PC-3 (cell line): ENCODE measurements around the gene PHLDA3. TPM values are rescaled to one million over a fixed set of nuclear protein-coding genes. Genes with fewer than 3 reads are reported as not detected.

Experiments used
- ATAC-seq: fragments of 200-7000 bp; cut with Tn5 transposase; 2 replicates; pipeline ENCODE4 v1.9.1; 2020; ENCODE audit warnings: mild to moderate bottlenecking, moderate library complexity
- BruUV-seq: library from RNA; stranded (reverse); fragments of 400-500 nt; replicated peaks from 2 replicates; lab custom pipeline; 2021; lab: Mats Ljungman, UMichigan
- CTCF ChIA-PET: fragments of 300-600 bp; sonication (Branson Sonifier 250); formaldehyde crosslinking; loops from one replicate; lab custom pipeline; 2022; ENCODE audit warnings: antibody characterized with exemption; lab: Charles Lee
- POLR2A ChIA-PET: fragments of 300-600 bp; sonication (Branson Sonifier 250); formaldehyde crosslinking; loops from one replicate; lab custom pipeline; 2022; ENCODE audit warnings: antibody characterized with exemption; ENCODE audit not compliant: unreplicated experiment; lab: Charles Lee
- DNase-seq: peaks from one replicate; pipeline ENCODE4 v3.0.0-alpha.2; 2015
- H2AFZ ChIP-seq: fragments of 300-600 bp; sonication (generic); 2 replicates; pipeline ENCODE4 v1.6.0; 2016; ENCODE audit warnings: antibody characterized with exemption, low read length
- H3F3A ChIP-seq: fragments of 300-600 bp; sonication (generic); one replicate; pipeline ENCODE4 v1.6.0; 2017; ENCODE audit warnings: antibody characterized with exemption, low read length, control low read depth, mild to moderate bottlenecking; ENCODE audit not compliant: unreplicated experiment
- H3K27ac ChIP-seq: fragments of 300-600 bp; sonication (generic); 2 replicates; pipeline ENCODE4 v1.5.1; 2016; ENCODE audit warnings: mild to moderate bottlenecking, low read length
- H3K27me3 ChIP-seq: fragments of 300-600 bp; sonication (generic); 2 replicates; pipeline ENCODE4 v1.6.1; 2016; ENCODE audit warnings: low read length, mixed read lengths
- H3K36me3 ChIP-seq: fragments of 300-600 bp; sonication (generic); 2 replicates; pipeline ENCODE4 v1.6.1; 2016; ENCODE audit warnings: low read depth, mixed run types, low read length, mixed read lengths
- H3K4me1 ChIP-seq: fragments of 300-600 bp; sonication (generic); 2 replicates; pipeline ENCODE4 v1.5.1; 2016; ENCODE audit warnings: low read length; ENCODE audit not compliant: insufficient read depth
- H3K4me2 ChIP-seq: fragments of 300-600 bp; sonication (generic); 2 replicates; pipeline ENCODE4 v1.6.0; 2016; ENCODE audit warnings: low read length
- H3K4me3 ChIP-seq: fragments of 300-600 bp; sonication (generic); 2 replicates; pipeline ENCODE4 v1.5.1; 2016; ENCODE audit warnings: mild to moderate bottlenecking, low read length, mixed read lengths
- H3K79me2 ChIP-seq: fragments of 300-600 bp; sonication (generic); 2 replicates; pipeline ENCODE4 v1.6.1; 2017; ENCODE audit warnings: low read length, mixed read lengths
- H3K9ac ChIP-seq: fragments of 300-600 bp; sonication (generic); 2 replicates; pipeline ENCODE4 v1.6.0; 2016; ENCODE audit warnings: mild to moderate bottlenecking, low read length
- H3K9me2 ChIP-seq: fragments of 300-600 bp; sonication (generic); replicated peaks from 2 replicates; pipeline ENCODE4 v1.6.1; 2016; ENCODE audit warnings: mixed run types, low read length, mixed read lengths
- H3K9me3 ChIP-seq: fragments of 300-600 bp; sonication (generic); 2 replicates; pipeline ENCODE4 v1.6.1; 2016; ENCODE audit warnings: low read length, mixed read lengths
- H4K20me1 ChIP-seq: fragments of 300-600 bp; sonication (generic); 2 replicates; pipeline ENCODE4 v1.6.1; 2016; ENCODE audit warnings: low read length, mixed read lengths
- CTCF ChIP-seq: fragments of 300-600 bp; sonication (generic); conservative IDR thresholded peaks from 2 replicates; pipeline ENCODE4 v1.5.1; 2017; ENCODE audit warnings: antibody characterized with exemption, low read depth, mild to moderate bottlenecking, low read length
- EZH2 ChIP-seq: fragments of 300-600 bp; sonication (generic); IDR thresholded peaks from one replicate; pipeline ENCODE4 v1.6.1; 2017; ENCODE audit warnings: antibody characterized with exemption, mild to moderate bottlenecking, low read length; ENCODE audit not compliant: unreplicated experiment
- EZH2phosphoT487 ChIP-seq: fragments of 300-600 bp; sonication (generic); IDR thresholded peaks from 2 replicates; pipeline ENCODE4 v1.6.1; 2018; ENCODE audit warnings: mild to moderate bottlenecking, antibody characterized with exemption, low read length, borderline replicate concordance
- intact Hi-C: fragments of 100-400 bp; cut with micrococcal nuclease; formaldehyde crosslinking; loops from 2 replicates; pipeline ENCODE4 v1.9.0; 2023
- total RNA-seq: library from RNA; depleted of rRNA; stranded (reverse); fragments of >200 nt; gene quantifications from 2 replicates; pipeline ENCODE4 v1.2.3, GENCODE V29; 2014

The PHLDA3 gene
- total RNA-seq, 1 experiment from 2014 or later, result 216 TPM

GRCh38 chr1:201471772-201472171 lies 2.8 kb upstream of the PHLDA3 start:
- CTCF ChIA-PET, result interaction anchor here (0.5 to 0.6 kb wide), 2 partner anchors 8 to 23 kb away, joined by 3 read pairs; no protein-coding TSS in a partner anchor
- Histone ChIP-seq H3K36me3 (no peaks in the 10 kb centered on the region), H3K9me3 (no peaks in the 10 kb centered on the region), H4K20me1 (no peaks in the 10 kb centered on the region), H3K27me3 (no peaks in the 10 kb centered on the region), H3K27ac (no peak overlapping the region), H3K9me2 (no peaks in the 10 kb centered on the region), H3K4me3 (no peak overlapping the region), H3K79me2 (peaks cover 28% of the 10 kb centered on the region), H3F3A (no peaks in the 10 kb centered on the region), H2AFZ (no peak overlapping the region), H3K4me2 (no peak overlapping the region), H3K9ac (no peak overlapping the region), H3K4me1 (peaks cover 51% of the 10 kb centered on the region)
- POLR2A ChIA-PET, result no interaction called here
- ATAC-seq (no peak; the same call in 1 of the 2 replicates), DNase-seq (peak; percentile 95)
- BruUV-seq, result no TSS peak
- intact Hi-C loops, result no loop called here
- no peak for TF ChIP-seq CTCF
- no peak for TF ChIP-seq EZH2phosphoT487
- no peak for TF ChIP-seq EZH2

- intact Hi-C loops, result no loop called here
- H3K9me2 ChIP-seq, result no peaks in the 10 kb centered on the region
- no TSS peak for BruUV-seq
These were observed 1.6 kb upstream of the PHLDA3 start for GRCh38 chr1:201470581-201470980.

More at GRCh38 chr1:201470581-201470980, 1.6 kb upstream of the PHLDA3 start:
- Histone ChIP-seq H3F3A (no peaks in the 10 kb centered on the region), H3K9ac (no peak overlapping the region), H3K79me2 (peaks cover 39% of the 10 kb centered on the region), H4K20me1 (no peaks in the 10 kb centered on the region), H3K4me1 (peaks cover 49% of the 10 kb centered on the region), H2AFZ (no peak overlapping the region), H3K9me3 (no peaks in the 10 kb centered on the region), H3K36me3 (peaks cover 4% of the 10 kb centered on the region), H3K4me3 (no peak overlapping the region), H3K27me3 (no peaks in the 10 kb centered on the region), H3K27ac (no peak overlapping the region), H3K4me2 (no peak overlapping the region)
- DNase-seq (no peak), ATAC-seq (no peak)
- no peak for TF ChIP-seq CTCF
- no peak for TF ChIP-seq EZH2phosphoT487
- POLR2A ChIA-PET, result no interaction called here
- CTCF ChIA-PET, result no interaction called here
